Embryonic facial prominence (tissue), 1 donor: ENCODE measurements around the gene FAM149A.

ENCODE experiments used
- DNase-seq: peaks from one replicate; pipeline ENCODE4 v3.0.0-alpha.2; 2016; ENCODE audit errors: extremely low spot score

Gene FAM149A

DNA sequence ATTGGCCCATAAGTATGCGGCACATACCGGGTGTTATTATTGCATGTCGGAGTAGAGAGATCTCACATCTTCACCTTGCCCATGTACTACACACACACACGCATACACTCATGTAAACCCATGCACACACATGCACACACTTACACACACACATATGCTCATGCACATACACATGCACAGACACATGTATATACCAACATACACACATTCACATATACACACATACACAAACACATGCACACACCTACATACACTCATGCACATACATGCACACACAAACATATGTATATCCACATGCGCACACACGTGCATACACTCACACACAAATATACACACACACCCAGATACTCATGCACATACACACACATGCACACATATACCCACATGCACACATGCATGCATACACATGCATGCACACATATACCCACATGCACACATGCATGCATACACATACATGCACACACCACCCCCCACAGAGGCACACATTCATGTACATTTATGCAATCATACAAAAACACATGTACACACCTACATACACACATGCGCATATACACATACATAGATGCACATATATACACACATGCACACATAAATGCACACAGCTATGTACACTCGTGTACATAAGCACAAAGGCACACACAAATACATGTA is 98.1 kb downstream of the FAM149A start:
- no peak for DNase-seq

- DNase-seq = no peak
Measured at GRCh38 chr4:186203406-186203805, 98.9 kb downstream of the FAM149A start.

- no peak for DNase-seq
Measured at GRCh38 chr4:186204103-186204559, 99.6 kb downstream of the FAM149A start.

GRCh38 chr4:186204686-186205085 is 100.2 kb downstream of the FAM149A start:
- DNase-seq = no peak

DNA sequence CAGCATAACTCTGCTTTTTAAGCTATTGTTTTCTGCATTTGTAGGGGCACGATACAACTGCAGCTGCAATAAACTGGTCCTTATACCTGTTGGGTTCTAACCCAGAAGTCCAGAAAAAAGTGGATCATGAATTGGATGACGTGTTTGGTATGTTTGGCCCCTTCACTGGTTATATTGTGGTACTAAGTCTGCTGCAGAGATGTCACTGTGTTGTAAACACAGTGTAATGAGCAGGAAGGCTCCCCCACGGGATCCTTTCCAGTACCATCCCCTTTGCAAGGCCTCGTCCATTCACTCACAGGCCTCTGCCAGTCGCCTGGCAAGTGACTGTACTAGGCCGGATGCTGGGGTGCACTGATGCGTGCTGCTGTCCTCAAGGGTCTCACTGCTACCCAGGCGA is 100.7 kb downstream of the FAM149A start:
- DNase-seq = no peak

GRCh38 chr4:186216465-186217024 is 112.0 kb downstream of the FAM149A start:
- no peak for DNase-seq

DNA sequence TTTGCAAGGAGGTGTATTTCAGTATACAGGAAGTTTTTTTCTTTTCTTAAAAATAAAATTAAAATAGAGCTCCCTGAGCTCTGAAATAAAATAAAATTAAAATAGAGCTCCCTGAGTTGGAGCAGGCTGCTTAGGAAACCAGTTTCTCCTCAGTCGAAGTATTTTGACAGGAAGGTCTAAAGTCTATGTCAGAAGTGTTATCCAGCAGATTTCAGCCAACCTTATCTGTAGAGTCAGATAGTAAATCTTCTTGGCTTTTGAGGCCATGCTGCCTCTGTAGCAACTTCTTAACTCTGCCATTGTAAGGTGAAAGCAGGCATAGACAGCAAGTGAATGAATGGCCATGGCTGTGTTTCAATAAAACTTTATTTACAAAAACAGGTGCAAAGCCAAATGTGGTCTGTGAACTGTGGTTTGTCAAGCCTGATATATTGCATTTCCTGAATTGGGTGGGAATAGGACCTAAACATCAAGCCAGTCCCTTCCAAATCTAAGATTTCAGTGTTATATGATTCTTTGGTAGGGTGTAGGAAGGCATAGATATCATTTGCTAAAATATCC is 113.3 kb downstream of the FAM149A start:
- DNase-seq = no peak

- DNase-seq = no peak
Measured at GRCh38 chr4:186221624-186222023, 117.1 kb downstream of the FAM149A start.
